Inferior parietal cortex (tissue), 1 donor: ENCODE results near the gene SFXN4.
"Not testable (repeated sequence)": the region's sequence is repeated elsewhere in the genome, so short reads cannot be mapped to it uniquely, and the experiment has no call there.

Source experiments
- DNase-seq: peaks from one replicate; pipeline ENCODE4 v3.0.0-alpha.2; 2016; ENCODE audit errors: extremely low spot score

SFXN4 gene

GRCh38 chr10:119140603-119141245, 24.8 kb downstream of the SFXN4 start:
- DNase-seq: no peak

- DNase-seq: no peak
These were observed 25.9 kb downstream of the SFXN4 start for GRCh38 chr10:119139464-119140067.

- DNase-seq: no peak
These were observed 26.9 kb downstream of the SFXN4 start for GRCh38 chr10:119138346-119139306.

DNA sequence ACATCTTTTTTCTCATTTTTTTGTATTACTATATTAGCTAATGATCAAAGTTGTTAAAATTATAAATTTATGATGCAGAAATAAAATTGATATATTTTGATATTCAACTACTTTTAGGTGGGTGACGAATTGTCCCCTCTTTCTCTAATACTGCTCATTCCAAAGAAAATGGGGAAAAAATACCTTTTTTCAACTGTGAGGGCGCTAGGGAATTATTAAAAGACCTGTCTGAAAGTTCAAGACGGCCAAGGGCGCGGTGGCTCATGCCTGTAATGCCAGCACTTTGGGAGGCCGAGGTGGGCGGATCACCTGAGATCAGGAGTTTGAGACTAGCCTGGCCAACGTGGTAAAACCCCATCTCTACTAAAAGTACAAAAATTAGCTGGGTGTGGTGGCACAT, 27.6 kb downstream of the SFXN4 start:
- DNase-seq: not testable (repeated sequence)

DNA sequence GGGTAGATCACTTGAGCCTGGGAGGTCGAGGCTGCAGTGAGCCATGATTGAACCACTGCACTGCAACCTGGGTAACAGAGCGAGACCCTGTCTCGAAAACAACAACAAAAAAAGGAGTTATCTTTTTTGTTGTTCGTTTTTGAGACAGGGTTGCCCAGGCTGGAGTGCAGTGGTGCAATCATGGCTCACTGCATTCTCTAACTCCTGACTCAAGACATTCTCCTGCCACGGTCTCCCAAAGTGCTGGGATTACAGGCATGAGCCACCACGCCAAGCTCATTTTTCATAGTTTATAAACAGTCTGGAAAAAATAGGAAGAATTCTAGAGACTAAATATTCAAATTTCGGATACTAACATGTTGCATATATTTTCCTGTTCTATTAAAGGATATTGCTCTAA, 29.4 kb downstream of the SFXN4 start:
- no peak for DNase-seq

DNA sequence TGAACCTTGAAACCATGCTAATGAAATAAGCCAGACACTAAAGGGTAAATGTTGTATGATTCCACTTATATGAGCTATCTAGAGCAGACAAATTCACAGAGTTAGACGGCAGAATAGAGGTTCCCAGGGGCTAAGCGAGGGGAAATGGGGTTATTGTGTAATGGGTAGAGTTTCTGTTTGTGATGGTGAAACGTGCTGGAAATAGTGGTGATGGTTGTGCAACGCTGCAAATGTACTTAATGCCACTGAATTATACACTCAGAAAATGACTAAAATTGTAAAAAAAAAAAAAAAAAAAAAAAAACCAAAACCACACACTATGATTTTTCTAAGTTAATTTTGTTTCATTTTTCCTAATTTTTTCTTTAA, 30.0 kb downstream of the SFXN4 start:
- no peak for DNase-seq

GRCh38 chr10:119133949-119134348, 31.6 kb downstream of the SFXN4 start:
- DNase-seq: no peak

DNA sequence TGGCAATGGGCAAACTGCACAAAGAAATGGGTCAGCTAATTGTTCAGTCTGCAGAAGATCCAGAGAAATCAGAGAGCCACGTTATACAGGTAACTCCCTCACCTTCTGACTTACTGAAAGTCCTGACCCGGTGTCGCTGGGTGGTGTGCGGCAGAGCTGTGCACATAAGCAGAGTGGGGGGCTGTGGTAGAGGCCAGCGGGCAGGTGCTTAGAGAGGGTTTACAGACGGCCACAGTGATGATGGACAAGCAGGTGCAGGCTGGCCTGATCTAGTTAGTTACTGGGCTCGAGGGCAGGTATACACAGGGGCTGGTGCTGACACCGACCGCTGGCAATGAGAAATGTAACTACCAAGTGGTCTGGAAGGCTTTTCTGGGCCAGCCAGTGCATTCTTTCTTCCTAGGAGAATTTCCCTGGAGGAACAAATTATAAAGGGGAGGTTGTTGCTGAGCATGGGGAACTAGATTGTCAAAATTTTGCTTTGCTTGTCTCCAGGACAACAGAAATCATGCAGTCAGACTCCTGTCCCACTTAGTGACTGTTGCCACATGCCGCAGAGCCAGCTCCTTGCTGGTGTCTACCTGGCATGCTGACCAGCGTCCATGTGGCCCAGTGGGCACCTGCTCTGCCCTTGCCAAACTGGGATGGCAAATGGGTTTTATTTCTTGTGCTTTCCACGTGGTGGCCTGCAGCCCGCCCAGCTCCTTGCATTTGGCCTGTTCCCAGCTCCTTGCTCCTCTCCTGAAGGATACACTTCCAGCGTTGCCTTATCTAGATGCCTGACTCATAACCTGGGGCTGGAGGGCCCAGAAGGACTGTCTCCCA, 32.8 kb downstream of the SFXN4 start:
- no peak for DNase-seq

DNA sequence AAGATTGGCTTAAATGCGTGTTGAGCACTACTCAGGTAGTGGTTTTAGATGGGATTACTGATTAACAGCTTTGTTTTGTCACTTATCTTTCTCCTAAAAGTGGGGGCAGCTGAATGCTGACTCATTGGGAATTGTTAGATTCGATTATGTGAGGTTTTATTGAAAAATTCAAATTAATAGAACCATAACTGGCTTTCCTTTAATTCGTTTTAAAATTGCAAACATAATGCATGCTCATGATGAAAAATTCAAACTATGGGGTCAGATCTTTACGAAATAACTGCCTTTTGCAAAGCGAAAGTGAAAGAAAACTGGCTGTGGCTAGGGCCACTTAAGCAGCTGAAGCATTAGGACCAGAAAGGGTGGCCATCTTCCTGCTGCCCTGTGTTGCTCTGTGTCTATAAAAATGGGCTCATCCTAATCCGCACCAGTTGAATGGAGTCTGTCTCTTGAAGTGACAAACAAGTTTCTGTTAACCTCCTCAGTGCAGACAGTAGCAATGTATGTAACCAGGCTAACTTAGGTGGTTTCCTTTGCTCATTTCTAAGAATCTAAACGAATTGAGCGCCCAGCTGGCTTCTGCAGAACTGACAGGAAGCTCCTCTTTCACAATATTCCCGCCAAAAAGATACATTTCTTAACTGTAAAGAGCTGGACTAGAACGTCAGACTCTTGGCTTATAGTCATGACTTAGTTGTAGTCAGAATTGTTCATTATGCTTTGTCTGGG, 33.8 kb downstream of the SFXN4 start:
- peak; percentile 51 for DNase-seq

GRCh38 chr10:119129721-119130120, 35.8 kb downstream of the SFXN4 start:
- no peak for DNase-seq

DNA sequence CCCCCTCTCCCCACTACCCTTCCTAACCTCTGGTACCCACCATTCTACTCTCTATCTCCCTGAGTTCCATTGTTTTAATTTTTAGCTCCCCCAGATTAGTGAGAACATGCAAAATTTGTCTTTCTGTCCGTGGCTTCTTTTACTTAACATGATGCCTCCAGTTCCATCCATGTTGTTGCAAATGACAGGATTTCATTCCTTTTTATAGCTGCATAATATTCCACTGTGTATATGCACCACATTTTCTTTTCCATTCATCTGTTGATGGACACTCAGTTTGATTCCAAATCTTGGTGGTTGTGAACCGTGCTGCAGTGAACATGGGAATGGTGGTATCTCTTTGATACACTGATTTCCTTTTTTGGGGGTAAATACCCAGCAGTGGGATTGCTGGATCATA, 39.6 kb downstream of the SFXN4 start:
- DNase-seq: no peak

DNA sequence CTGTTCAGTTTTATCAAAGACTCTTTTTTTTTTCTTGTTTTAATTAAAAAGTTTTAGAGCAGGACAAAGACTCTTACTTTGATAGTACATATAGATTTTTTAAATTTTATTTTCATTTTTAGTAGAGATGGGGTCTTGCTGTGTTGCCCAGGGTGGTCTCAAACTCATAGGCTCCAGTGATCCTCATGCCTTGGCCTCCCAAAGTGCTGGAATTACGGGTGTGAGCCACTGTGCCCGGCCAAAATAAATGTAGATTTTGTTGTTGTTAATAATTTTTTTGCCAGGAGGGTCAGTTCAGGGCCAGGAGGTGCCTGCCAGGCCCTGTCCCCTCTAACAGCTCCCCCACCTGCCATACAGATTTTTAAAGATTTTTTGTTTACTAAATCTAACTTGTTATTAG, 44.6 kb downstream of the SFXN4 start:
- no peak for DNase-seq

DNA sequence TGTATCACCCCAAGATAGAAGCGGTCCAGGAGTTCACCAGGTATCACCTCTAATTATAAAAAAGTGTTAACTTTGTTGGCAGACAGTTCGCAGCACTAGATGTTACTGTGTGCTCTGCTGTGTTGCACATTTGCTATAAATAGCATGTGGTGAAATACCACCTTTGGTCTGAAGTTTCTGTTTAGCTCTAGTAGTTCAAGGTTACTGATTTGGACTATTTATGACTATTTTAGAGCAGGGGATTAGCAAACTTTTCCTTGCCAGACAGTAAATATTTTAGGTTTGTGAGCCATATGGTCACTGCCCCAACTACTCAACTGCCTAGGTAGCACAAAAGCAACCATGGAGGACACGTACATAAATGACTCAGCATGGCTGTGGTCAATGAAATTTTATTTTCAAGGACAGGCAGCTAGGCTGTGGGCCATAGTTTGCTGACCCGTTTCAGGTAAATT, 45.1 kb downstream of the SFXN4 start:
- DNase-seq: no peak

DNA sequence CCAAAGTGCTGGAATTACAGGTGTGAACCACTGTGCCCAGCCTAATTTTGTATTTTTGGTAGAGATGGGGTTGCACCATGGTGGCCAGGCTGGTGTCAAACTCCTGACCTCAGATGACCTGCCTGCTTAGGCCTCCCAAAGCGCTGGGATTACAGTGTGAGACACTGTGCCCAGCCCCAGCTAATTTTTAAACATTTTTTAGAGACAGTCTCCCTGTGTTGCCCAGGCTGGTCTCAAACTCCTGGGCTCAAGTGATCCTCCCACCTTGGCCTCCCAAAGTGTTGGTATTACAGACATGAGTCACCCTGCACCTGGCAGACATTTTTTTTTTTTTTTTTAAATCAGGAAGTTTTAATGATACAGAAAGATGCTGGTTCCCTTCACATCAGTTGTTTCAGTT, 46.1 kb downstream of the SFXN4 start:
- no peak for DNase-seq

- DNase-seq: no peak
These were observed 47.3 kb downstream of the SFXN4 start for GRCh38 chr10:119118231-119118630.

DNA sequence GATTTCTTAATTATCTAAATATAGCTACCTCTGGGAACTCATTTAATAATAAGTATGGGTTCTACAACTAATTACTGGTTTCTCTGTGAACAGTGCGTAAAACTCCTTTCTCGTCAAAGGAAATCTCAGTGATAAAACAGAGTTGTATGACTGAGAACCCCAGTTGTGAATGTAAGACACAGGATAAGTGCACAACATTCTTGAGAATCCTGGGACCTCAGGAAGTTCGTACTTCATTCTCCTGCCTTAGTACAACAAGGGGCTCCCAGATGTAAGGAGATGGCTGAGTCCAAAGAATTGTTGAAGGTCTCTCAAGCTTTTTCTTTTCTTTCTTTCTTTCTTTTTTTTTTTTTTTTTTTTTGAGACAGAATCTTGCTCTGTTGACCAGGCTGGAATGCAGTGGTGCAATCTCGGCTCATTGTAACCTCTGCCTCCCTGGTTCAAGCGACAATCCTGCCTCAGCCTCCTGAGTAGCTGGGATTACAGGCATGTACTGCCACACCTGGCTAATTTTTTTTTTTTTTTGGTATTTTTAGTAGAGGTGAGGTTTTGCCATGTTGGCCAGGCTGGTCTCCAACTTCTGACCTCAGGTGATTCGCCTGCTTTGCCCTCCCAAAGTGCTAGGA, 49.1 kb downstream of the SFXN4 start:
- no peak for DNase-seq

DNA sequence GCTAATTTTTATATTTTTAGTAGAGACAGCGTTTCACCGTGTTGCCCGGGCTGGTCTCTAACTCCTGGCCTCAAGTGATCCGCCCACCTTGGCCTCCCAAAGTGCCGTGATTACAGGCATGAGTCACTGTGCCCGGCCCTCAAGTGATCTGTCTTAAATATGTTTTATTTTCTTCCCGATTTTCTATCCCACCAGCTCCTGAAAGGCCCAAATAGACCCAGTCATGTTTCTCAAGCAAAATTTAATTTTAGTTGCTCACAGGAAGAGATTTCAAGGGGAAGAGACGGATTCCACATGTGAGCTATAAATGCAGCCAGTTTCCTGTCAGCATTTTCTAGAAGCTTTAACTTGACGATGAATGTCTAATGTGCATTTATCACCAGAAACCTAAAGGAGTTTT, 49.6 kb downstream of the SFXN4 start:
- no peak for DNase-seq

- no peak for DNase-seq
These were observed 51.5 kb downstream of the SFXN4 start for GRCh38 chr10:119113751-119114732.

DNA sequence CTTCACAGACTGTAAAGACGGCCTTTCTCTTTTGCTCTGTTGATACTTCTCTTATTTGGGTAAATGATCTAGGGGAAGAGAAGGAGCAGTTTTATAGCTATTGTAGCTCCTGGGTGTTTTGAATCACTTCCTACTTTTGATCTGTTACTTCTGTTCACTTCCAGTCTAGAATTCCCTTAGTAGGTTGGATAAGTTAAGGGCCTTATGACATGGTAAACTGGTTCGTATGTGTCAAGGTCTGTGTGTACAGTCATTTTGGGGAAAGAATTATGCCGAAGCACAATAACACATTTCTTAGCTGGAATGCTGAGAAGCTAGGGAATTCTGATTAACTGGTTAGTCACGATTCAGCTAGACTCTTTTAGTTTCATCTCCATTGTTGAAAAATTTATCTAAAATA, 53.5 kb downstream of the SFXN4 start:
- no peak for DNase-seq
